Measurements from ENCODE around the gene ARSA.
"Not testable (repeated sequence)": the region's sequence is repeated elsewhere in the genome, so short reads cannot be mapped to it uniquely, and the experiment has no call there.

Gene ARSA

DNA sequence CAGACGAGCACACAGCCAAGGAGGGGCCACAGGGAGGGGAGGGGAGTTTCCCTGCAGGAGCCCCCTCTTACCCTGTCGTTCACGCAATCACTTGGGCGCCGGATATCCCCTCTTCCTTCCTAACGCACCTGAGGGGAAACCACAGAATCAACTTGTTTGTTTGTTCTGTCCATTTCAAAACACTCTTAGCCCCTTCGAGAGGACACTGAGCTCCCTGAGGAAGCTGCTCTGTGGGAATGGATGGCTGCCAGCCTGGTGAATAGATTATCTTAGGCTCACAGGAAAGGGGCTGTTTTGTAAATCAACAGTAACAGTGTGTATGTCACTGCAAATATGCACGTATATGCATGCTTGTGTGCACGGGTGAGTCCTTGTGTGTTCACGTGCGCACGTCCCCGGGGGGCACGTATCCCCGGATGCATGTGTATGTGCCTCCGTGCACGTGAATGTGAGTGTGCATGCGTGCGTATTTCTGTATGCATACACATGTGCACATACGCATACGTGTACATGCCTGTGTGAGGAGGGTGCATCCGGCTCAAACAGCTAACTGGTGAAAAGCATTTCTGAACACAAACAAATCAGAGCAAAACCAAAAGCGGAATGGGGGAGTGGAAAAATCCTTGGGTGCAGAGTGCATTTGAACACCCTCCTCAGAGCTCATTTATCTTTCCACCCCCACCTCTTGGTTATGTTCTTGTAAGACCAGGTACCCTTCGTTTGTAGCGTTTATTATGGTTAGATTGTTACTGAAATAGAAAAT, 7.2 kb downstream of the ARSA start:
- DNase-seq (ENCODE audit: low spot score) = peak; percentile 85
- in situ Hi-C loops (cut with MboI; ENCODE audit: low pct_unique_long_range_greater_than_20kb, low sequenced_read_pairs, unreplicated experiment) = no loop called here
- TF ChIP-seq, protein P1, sequence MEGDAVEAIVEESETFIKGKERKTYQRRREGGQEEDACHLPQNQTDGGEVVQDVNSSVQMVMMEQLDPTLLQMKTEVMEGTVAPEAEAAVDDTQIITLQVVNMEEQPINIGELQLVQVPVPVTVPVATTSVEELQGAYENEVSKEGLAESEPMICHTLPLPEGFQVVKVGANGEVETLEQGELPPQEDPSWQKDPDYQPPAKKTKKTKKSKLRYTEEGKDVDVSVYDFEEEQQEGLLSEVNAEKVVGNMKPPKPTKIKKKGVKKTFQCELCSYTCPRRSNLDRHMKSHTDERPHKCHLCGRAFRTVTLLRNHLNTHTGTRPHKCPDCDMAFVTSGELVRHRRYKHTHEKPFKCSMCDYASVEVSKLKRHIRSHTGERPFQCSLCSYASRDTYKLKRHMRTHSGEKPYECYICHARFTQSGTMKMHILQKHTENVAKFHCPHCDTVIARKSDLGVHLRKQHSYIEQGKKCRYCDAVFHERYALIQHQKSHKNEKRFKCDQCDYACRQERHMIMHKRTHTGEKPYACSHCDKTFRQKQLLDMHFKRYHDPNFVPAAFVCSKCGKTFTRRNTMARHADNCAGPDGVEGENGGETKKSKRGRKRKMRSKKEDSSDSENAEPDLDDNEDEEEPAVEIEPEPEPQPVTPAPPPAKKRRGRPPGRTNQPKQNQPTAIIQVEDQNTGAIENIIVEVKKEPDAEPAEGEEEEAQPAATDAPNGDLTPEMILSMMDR (IDR thresholded peaks at IDR 0.05; ENCODE audit: extremely low read depth, insufficient read depth, missing control alignments) = no peak

DNA sequence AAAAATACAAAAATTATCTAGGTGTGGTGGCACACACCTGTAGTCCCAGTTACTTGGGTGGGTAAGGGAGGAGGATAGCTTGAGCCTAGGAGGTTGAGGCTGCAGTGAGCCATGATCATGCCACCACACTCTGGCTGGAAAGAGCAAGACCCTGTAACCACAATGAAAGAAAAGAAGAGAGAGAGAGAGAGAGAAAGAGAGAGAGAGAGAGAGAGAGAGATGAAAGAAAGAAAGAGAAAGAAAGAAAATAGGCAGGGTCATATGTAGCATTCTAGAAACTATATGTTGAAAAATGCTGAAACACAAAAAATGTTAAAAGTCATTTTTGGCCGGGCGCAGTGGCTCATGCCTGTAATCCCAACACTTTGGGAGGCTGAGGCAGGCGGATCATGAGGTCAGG, 13.7 kb downstream of the ARSA start:
- in situ Hi-C loops (cut with MboI; ENCODE audit: low pct_unique_long_range_greater_than_20kb, low sequenced_read_pairs, unreplicated experiment); DNase-seq (ENCODE audit: low spot score): not testable (repeated sequence)

- TF ChIP-seq, protein P1 (IDR thresholded peaks at IDR 0.05; ENCODE audit: extremely low read depth, insufficient read depth, missing control alignments) = no peak
- no peak for DNase-seq (ENCODE audit: low spot score)
- in situ Hi-C loops (cut with MboI; ENCODE audit: low pct_unique_long_range_greater_than_20kb, low sequenced_read_pairs, unreplicated experiment) = no loop called here
Observed at GRCh38 chr22:50613291-50613981, 14.5 kb downstream of the ARSA start.

DNA sequence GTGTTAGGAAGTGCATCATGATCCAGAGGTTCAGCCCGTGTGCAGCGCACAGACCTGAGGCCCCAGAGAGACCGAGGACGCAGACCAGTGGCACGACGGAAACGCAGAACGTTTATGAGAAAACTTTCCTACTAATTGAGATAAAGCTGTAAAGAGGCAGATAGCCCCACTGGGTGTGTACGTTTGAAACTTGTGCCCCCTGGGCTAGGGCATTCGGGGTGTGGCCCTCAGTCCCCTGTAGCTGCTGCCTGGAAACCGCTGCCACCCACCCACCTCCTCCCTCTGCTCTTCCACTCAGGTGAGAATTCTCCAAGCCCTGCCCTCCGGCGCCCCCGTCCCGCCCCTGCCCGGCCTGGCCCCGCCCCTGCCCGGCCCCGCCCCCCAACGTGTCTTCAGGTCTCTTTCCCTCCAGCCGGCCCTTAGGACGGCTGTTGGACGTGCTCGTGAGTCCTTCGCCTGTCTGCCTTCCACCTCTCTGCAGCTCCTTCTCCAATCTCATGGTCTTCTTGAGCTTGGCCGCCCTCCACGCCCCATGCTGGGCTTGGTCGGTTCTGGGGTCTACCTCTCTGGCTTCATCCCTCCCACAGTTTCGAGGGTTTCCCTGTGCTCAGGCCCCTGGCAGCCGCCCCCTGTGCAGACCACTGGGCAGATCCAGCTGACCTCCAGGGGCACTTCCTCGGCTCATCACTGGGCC, 15.3 kb downstream of the ARSA start:
- in situ Hi-C loops (cut with MboI; ENCODE audit: low pct_unique_long_range_greater_than_20kb, low sequenced_read_pairs, unreplicated experiment) = no loop called here
- DNase-seq (ENCODE audit: low spot score) = peak; percentile 75
- TF ChIP-seq, protein P1 (IDR thresholded peaks at IDR 0.05; ENCODE audit: extremely low read depth, insufficient read depth, missing control alignments) = no peak

GRCh38 chr22:50612168-50612527, 15.8 kb downstream of the ARSA start:
- TF ChIP-seq, protein P1 (IDR thresholded peaks at IDR 0.05; ENCODE audit: extremely low read depth, insufficient read depth, missing control alignments) = no peak
- in situ Hi-C loops (cut with MboI; ENCODE audit: low pct_unique_long_range_greater_than_20kb, low sequenced_read_pairs, unreplicated experiment) = no loop called here
- no peak for DNase-seq (ENCODE audit: low spot score)

DNA sequence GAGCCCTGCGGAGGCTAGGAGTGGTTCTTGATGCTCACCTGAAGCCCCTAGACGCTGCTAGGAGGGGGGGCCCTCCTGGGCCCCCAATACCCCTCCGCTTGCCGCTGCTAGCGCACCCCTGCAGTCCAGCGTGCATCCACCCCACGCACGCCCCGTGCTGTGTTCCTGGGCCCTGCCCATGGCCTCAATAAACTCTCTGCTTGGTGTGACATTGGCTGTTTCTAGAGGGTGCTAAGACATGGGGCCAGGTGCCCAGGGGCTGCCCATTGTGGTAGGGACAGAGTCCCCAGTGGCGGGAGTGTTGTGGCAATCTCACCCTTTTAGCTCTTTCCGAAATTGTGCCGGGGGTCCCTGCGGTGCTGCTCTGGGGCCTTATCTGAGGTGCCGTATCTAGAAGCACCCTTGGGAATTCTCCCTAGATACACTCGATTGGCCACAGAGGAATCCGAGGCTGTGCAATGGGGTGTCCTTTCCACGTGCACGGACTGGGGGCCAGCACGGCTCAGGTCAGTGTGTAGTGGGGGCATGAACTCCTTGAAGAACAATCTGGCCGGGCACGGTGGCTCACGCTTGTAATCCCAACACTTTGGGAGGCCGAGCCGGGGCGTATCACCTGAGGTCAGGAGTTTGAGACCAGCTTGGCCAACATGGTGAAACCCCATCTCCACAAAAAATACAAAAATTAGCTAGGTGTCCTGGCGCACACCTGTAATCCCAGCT, 16.5 kb downstream of the ARSA start:
- DNase-seq (ENCODE audit: low spot score) = no peak
- in situ Hi-C loops (cut with MboI; ENCODE audit: low pct_unique_long_range_greater_than_20kb, low sequenced_read_pairs, unreplicated experiment) = no loop called here
- TF ChIP-seq, protein P1 (IDR thresholded peaks at IDR 0.05; ENCODE audit: extremely low read depth, insufficient read depth, missing control alignments) = no peak
